ENCODE results near the gene INHBB. TPM values are rescaled to one million over a fixed set of nuclear protein-coding genes. Genes with fewer than 3 reads are reported as not detected.

Gene INHBB
- total RNA-seq, 6 donors from 2014 or later = 2.3 to 12.4 (median 8.0) TPM

DNA sequence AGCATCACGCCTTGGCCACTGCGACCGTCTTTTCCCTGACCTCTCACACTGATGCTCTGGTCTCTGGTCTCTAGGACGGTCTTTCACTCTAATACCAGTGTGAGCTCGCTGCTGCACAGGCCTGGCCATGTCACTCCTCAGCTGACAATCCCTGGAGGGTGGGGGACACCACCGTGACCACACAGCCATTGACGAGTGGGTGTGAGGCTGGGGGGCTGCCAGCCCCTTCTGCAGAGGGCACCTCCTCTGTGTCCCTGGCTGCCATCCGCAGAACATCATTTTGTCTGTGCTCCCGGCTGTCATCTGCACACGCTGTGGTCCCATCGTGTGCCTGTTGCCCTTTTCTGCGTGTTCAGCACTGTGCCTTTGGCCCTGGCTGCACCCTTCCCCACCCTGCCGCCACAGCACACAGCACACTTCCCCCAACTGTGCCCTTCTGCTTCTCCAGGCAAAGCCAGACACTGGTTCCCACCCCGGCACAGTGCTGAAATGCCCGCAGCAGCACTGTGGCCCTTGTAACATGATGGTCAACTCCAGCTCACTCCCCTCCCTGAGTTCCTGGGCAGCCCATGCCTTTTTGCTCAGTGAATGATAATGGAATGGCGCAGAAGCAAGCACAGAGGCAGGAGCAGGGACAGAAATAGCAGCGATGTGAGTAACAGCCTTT lies 30.4 kb upstream of the INHBB start:
- Histone ChIP-seq H3K36me3 (no peaks in the 10 kb centered on the region), H3K4me1 (peaks cover 17 to 32% (median 23%) of the 10 kb centered on the region in 4 donors), H3K27me3 (no peaks in the 10 kb centered on the region), H3K4me3 (no peak overlapping the region), H3K27ac (no peak overlapping the region), H3K9me3 (no peaks in the 10 kb centered on the region)
- no peak for ATAC-seq (ENCODE audit: low FRiP score in 2 of 2)
- TF ChIP-seq EP300 (IDR thresholded peaks at IDR 0.05) (no peak), POLR2A (IDR thresholded peaks at IDR 0.05) (no peak)
- TF ChIP-seq, protein P1, sequence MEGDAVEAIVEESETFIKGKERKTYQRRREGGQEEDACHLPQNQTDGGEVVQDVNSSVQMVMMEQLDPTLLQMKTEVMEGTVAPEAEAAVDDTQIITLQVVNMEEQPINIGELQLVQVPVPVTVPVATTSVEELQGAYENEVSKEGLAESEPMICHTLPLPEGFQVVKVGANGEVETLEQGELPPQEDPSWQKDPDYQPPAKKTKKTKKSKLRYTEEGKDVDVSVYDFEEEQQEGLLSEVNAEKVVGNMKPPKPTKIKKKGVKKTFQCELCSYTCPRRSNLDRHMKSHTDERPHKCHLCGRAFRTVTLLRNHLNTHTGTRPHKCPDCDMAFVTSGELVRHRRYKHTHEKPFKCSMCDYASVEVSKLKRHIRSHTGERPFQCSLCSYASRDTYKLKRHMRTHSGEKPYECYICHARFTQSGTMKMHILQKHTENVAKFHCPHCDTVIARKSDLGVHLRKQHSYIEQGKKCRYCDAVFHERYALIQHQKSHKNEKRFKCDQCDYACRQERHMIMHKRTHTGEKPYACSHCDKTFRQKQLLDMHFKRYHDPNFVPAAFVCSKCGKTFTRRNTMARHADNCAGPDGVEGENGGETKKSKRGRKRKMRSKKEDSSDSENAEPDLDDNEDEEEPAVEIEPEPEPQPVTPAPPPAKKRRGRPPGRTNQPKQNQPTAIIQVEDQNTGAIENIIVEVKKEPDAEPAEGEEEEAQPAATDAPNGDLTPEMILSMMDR (IDR thresholded peaks at IDR 0.05) = no peak
- DNase-seq = no peak
- WGBS, 2 donors = 93 to 94% methylated on average over 16 to 17 of the region's 17 CpGs

DNA sequence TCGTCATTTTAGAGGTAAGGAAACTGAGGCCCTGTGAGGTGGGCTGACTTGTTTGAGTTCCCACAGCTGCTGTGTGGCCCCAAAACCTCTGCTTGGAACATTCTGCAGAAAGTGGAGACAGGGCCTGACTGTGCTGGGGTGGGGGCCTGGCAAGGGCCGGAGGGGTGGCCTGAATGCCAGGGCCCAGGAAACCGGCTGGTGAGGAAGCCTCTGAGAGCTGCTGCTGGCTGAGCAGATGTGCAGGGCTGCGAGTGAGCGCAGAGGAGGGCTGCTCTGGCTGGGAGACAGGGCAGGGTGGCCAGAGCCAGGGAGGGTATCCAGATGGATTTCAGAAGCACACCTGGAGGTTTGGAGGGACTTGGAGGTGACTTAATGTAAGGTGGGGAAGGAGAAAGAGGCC lies 29.9 kb upstream of the INHBB start:
- Histone ChIP-seq H3K36me3 (no peaks in the 10 kb centered on the region), H3K4me3 (no peak overlapping the region), H3K27me3 (no peaks in the 10 kb centered on the region), H3K27ac (no peak overlapping the region), H3K9me3 (no peaks in the 10 kb centered on the region), H3K4me1 (peaks cover 17 to 32% (median 23%) of the 10 kb centered on the region in 4 donors)
- TF ChIP-seq POLR2AphosphoS5 (IDR thresholded peaks at IDR 0.05) (no peak), POLR2A (IDR thresholded peaks at IDR 0.05) (no peak), EP300 (IDR thresholded peaks at IDR 0.05) (no peak)
- TF ChIP-seq, protein P1 (IDR thresholded peaks at IDR 0.05) = no peak
- 96 to 98% methylated on average over 5 of the region's 5 CpGs for WGBS, 2 donors
- ATAC-seq (ENCODE audit: low FRiP score in 2 of 2) = no peak
- no peak for DNase-seq

DNA sequence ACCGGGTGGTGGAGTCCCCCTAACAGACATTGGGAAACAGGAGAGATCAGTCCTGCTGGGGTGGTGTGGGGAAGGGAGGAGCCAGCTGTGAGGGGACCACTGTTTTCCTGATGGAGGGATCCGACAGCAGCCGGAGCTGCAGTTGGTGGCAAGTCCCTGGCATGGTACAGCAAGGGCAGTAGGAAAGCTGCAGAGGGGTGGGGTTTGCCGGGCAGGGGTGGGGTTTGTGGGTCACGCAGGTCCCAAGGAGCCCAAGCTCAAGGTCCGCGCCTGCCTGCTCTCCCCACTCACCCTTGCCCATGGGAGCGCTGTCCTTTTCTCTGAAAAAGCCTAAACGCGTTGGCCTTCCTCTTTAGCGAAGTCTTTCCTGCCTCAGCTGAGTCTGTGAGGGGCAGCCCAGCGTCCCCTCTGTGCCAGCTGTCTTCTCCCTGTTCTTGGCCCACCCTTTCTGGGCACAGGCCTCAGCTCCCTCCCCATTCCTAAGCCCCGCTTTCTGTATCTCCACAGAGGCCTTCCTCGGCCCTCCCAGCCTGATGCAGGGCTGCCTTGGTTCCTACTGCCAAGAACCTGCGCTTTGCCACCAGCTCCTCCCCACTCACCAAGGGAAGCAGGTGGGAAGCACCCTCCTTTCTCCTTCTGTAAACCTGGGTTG lies 29.3 kb upstream of the INHBB start:
- H3K27me3 ChIP-seq = no peaks in the 10 kb centered on the region
- H3K4me1 ChIP-seq = peaks cover 17 to 32% (median 23%) of the 10 kb centered on the region in 4 donors
- no peak for TF ChIP-seq POLR2AphosphoS5 (IDR thresholded peaks at IDR 0.05)
- WGBS, 2 donors = 93 to 94% methylated on average over 15 of the region's 15 CpGs
- DNase-seq (no peak), ATAC-seq (ENCODE audit: low FRiP score in 2 of 2) (no peak)
- H3K36me3 ChIP-seq = no peaks in the 10 kb centered on the region
- H3K27ac ChIP-seq = no peak overlapping the region
- H3K9me3 ChIP-seq = no peaks in the 10 kb centered on the region
- no peak overlapping the region for H3K4me3 ChIP-seq

DNA sequence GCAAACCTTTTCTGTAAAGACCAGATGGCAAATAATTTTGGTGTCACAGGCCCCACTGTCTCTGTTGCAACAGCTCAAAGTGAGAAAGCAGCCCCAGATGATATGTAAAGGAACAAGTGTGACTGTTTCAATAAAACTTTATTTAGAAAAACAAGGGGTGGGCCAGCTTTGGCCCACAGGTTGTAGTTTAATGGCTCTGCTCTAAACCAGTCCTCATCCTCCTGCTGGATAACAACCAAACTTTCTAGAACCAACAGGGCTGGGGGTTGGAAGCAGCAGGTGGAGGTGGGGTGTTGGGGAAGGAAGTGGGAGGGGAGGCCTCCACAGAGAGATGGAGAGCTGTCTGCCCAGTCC lies 28.8 kb upstream of the INHBB start:
- Histone ChIP-seq H3K27me3 (no peaks in the 10 kb centered on the region), H3K9me3 (no peaks in the 10 kb centered on the region), H3K4me1 (peaks cover 17 to 32% (median 23%) of the 10 kb centered on the region in 4 donors), H3K36me3 (no peaks in the 10 kb centered on the region), H3K27ac (no peak overlapping the region), H3K4me3 (no peak overlapping the region)
- no peak for TF ChIP-seq EP300 (IDR thresholded peaks at IDR 0.05)
- TF ChIP-seq POLR2A (IDR thresholded peaks at IDR 0.05) = no peak
- TF ChIP-seq, protein P1 (IDR thresholded peaks at IDR 0.05) = no peak
- TF ChIP-seq POLR2AphosphoS5 (IDR thresholded peaks at IDR 0.05) = no peak
- DNase-seq (no peak), ATAC-seq (ENCODE audit: low FRiP score in 2 of 2) (no peak)

DNA sequence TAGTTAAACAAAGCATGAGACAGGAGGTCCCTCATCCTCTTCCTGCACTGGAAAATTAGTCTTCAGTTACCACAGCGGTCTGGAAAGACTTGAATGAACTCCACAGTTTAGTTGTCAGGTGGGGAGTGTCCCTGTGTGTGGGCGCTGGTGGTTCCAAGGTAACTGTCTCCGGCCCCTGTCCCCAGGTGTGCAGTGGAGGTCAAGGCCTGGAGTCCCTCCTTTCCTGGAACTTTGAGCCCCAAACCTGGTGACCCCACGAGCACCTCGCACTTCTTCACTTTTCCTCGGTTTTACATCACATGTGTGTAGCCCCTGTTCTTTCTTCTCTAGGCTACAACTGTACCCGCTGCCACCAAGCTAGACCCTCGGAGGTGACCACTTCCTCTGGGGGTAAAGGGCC lies 28.0 kb upstream of the INHBB start:
- no peak for ATAC-seq (ENCODE audit: low FRiP score in 2 of 2)
- no peak overlapping the region for H3K27ac ChIP-seq
- no peaks in the 10 kb centered on the region for H3K36me3 ChIP-seq
- H3K4me3 ChIP-seq = no peak overlapping the region
- H3K27me3 ChIP-seq = no peaks in the 10 kb centered on the region
- no peak for DNase-seq
- H3K4me1 ChIP-seq = peaks cover 13 to 26% (median 18%) of the 10 kb centered on the region in 4 donors
- no peak for TF ChIP-seq EP300 (IDR thresholded peaks at IDR 0.05)
- no peak for TF ChIP-seq POLR2AphosphoS5 (IDR thresholded peaks at IDR 0.05)
- no peak for TF ChIP-seq POLR2A (IDR thresholded peaks at IDR 0.05)
- TF ChIP-seq, protein P1 (IDR thresholded peaks at IDR 0.05) = no peak
- H3K9me3 ChIP-seq = no peaks in the 10 kb centered on the region
- WGBS, 2 donors = 84 to 85% methylated on average over 8 of the region's 8 CpGs
